H1 (cell line): ENCODE data around the gene MYL3. TPM values are rescaled to one million over a fixed set of nuclear protein-coding genes. Genes with fewer than 3 reads are reported as not detected.

ENCODE experiments used
- CTCF ChIA-PET: fragments of 300-600 bp; sonication (Branson Sonifier 250); formaldehyde crosslinking; loops from one replicate; lab custom pipeline; 2021; ENCODE audit not compliant: partially characterized antibody; lab: Charles Lee
- POLR2A ChIA-PET: fragments of 300-600 bp; sonication (Branson Sonifier 250); formaldehyde crosslinking; loops from one replicate; lab custom pipeline; 2021; ENCODE audit warnings: inconsistent platforms; ENCODE audit not compliant: partially characterized antibody; lab: Charles Lee
- DNase-seq, 2 experiments: peaks; one replicate each; pipeline versions ENCODE4 v3.0.0 to v3.0.0-alpha.2; 2010 to 2022; ENCODE audit warnings: low spot score in 2 of 2, low read depth in 1 of 2, mixed read lengths in 1 of 2
- FAIRE-seq: peaks from 2 replicates; lab custom pipeline; 2011; peaks lifted over from hg19 to GRCh38; lab: Jason Lieb, UNC
- H2AFZ ChIP-seq: 2 replicates; pipeline ENCODE4 v1.8.1; 2012; ENCODE audit warnings: low read length, inconsistent platforms
- H2AK5ac ChIP-seq: 2 replicates; pipeline ENCODE4 v1.6.1; 2013; ENCODE audit warnings: low read depth, low read length
- H2BK120ac ChIP-seq: replicated peaks from 2 replicates; pipeline ENCODE3; 2013; ENCODE audit warnings: low read depth, low read length, inconsistent platforms
- H2BK12ac ChIP-seq: 2 replicates; pipeline ENCODE4 v1.6.1; 2013; ENCODE audit warnings: low read depth, low read length
- H2BK15ac ChIP-seq: 2 replicates; pipeline ENCODE4 v1.6.1; 2013; ENCODE audit warnings: low read length
- H2BK20ac ChIP-seq: 2 replicates; pipeline ENCODE4 v1.6.1; 2013; ENCODE audit warnings: low read length
- H2BK5ac ChIP-seq: 2 replicates; pipeline ENCODE4 v1.6.1; 2013; ENCODE audit warnings: low read depth, low read length
- H3K14ac ChIP-seq: 2 replicates; pipeline ENCODE4 v1.6.1; 2013; ENCODE audit warnings: inconsistent platforms; ENCODE audit not compliant: insufficient read length
- H3K18ac ChIP-seq: 2 replicates; pipeline ENCODE4 v1.6.1; 2013; ENCODE audit warnings: low read length; ENCODE audit errors: extremely low read depth
- H3K23ac ChIP-seq: 2 replicates; pipeline ENCODE4 v1.6.1; 2013; ENCODE audit warnings: inconsistent platforms; ENCODE audit not compliant: insufficient read length
- H3K23me2 ChIP-seq: 2 replicates; pipeline ENCODE4 v1.6.1; 2013; ENCODE audit warnings: low read depth, low read length
- H3K27ac ChIP-seq: 2 replicates; pipeline ENCODE4 v1.6.1; 2011; ENCODE audit warnings: low read depth, low read length, inconsistent platforms
- H3K27me3 ChIP-seq, 4 experiments: replicated peaks in 1 of 4; 1 replicate in 1 of 4; 2 replicates in 3 of 4; pipeline versions ENCODE4 v1.6.1 to v1.8.1; 2011 to 2013; ENCODE audit warnings: low read length in 3 of 4, mild to moderate bottlenecking in 3 of 4, inconsistent platforms in 2 of 4, mixed read lengths in 2 of 4, moderate library complexity in 1 of 4; ENCODE audit not compliant: control insufficient read depth in 3 of 4, insufficient read depth in 3 of 4; ENCODE audit errors: extremely low read depth in 1 of 4
- H3K36me3 ChIP-seq, 4 experiments: 2 replicates each; pipeline versions ENCODE4 v1.6.1 to v1.8.1; 2011 to 2013; ENCODE audit warnings: mild to moderate bottlenecking in 4 of 4, low read length in 3 of 4, moderate library complexity in 2 of 4, control low read depth in 1 of 4, inconsistent platforms in 1 of 4; ENCODE audit not compliant: insufficient read depth in 4 of 4, control insufficient read depth in 2 of 4
- H3K4ac ChIP-seq: replicated peaks from 2 replicates; pipeline ENCODE3; 2013; ENCODE audit warnings: low read length, low read depth, mixed read lengths, inconsistent platforms; ENCODE audit not compliant: insufficient read length
- H3K4me1 ChIP-seq, 4 experiments: replicated peaks in 1 of 4; 1 replicate in 1 of 4; 2 replicates in 3 of 4; pipeline versions ENCODE4 v1.6.1 to v1.8.1; 2011 to 2013; ENCODE audit warnings: low read length in 3 of 4, inconsistent platforms in 2 of 4, mixed read lengths in 1 of 4; ENCODE audit not compliant: insufficient read depth in 4 of 4, control insufficient read depth in 3 of 4
- H3K4me2 ChIP-seq, 2 experiments: 2 replicates each; pipeline versions ENCODE4 v1.6.1 to v1.8.1; 2011 to 2013; ENCODE audit warnings: low read depth in 2 of 2, low read length in 2 of 2, control low read depth in 1 of 2, inconsistent platforms in 1 of 2, mild to moderate bottlenecking in 1 of 2; ENCODE audit not compliant: insufficient read depth in 1 of 2
- H3K4me3 ChIP-seq, 4 experiments: fragments of 200-600, 300-600 bp in 1 of 4; sonication (generic), shearing (Covaris generic), sonication (Bioruptor Twin) in 1 of 4; 2 replicates each; pipeline versions ENCODE4 v1.5.1 to v1.8.1; 2011 to 2016; ENCODE audit warnings: low read length in 4 of 4, low read depth in 3 of 4, control low read depth in 2 of 4, inconsistent platforms in 2 of 4, mild to moderate bottlenecking in 2 of 4, mixed read lengths in 1 of 4, moderate library complexity in 1 of 4; ENCODE audit not compliant: insufficient read depth in 2 of 4; ENCODE audit errors: extremely low read depth in 1 of 4
- H3K56ac ChIP-seq: replicated peaks from 2 replicates; pipeline ENCODE3; 2013; ENCODE audit warnings: low read depth, mild to moderate bottlenecking, mixed read lengths, low read length, inconsistent platforms; ENCODE audit not compliant: insufficient read length
- H3K79me1 ChIP-seq: 2 replicates; pipeline ENCODE4 v1.6.1; 2013; ENCODE audit warnings: low read depth, low read length, control low read depth
- H3K79me2 ChIP-seq, 2 experiments: 2 replicates each; pipeline versions ENCODE4 v1.6.1 to v1.8.1; 2012 to 2013; ENCODE audit warnings: low read length in 2 of 2, mild to moderate bottlenecking in 2 of 2, inconsistent platforms in 1 of 2; ENCODE audit not compliant: insufficient read depth in 2 of 2, control insufficient read depth in 1 of 2
- H3K9ac ChIP-seq, 4 experiments: replicated peaks in 1 of 4; 1 replicate in 1 of 4; 2 replicates in 3 of 4; pipeline versions ENCODE4 v1.6.1 to v1.8.1; 2011 to 2013; ENCODE audit warnings: low read depth in 3 of 4, low read length in 3 of 4, control low read depth in 2 of 4, mild to moderate bottlenecking in 2 of 4, moderate library complexity in 2 of 4, inconsistent platforms in 1 of 4; ENCODE audit errors: extremely low read depth in 1 of 4
- H3K9me3 ChIP-seq, 2 experiments: 2 replicates each; pipeline versions ENCODE4 v1.6.1 to v1.8.1; 2012 to 2013; ENCODE audit warnings: mild to moderate bottlenecking in 2 of 2, moderate library complexity in 2 of 2, control low read depth in 1 of 2, inconsistent platforms in 1 of 2, low read depth in 1 of 2, low read length in 1 of 2, mixed read lengths in 1 of 2; ENCODE audit not compliant: insufficient read depth in 2 of 2
- H4K20me1 ChIP-seq, 2 experiments: replicated peaks in 1 of 2; 2 replicates each; pipeline versions ENCODE3 to v1.8.1; 2011 to 2013; ENCODE audit warnings: inconsistent platforms in 2 of 2, low read length in 2 of 2, mild to moderate bottlenecking in 1 of 2; ENCODE audit not compliant: insufficient read depth in 2 of 2, control insufficient read depth in 1 of 2
- H4K5ac ChIP-seq: 2 replicates; pipeline ENCODE4 v1.6.1; 2013; ENCODE audit warnings: low read length, low read depth, mixed read lengths, inconsistent platforms; ENCODE audit not compliant: insufficient read length
- H4K8ac ChIP-seq: 2 replicates; pipeline ENCODE4 v1.8.0; 2013; ENCODE audit warnings: mild to moderate bottlenecking, moderate library complexity, low read length, inconsistent platforms; ENCODE audit not compliant: insufficient read depth; ENCODE audit errors: extremely low read depth
- H4K91ac ChIP-seq: replicated peaks from 2 replicates; pipeline ENCODE3; 2013; ENCODE audit warnings: low read length, mixed read lengths, inconsistent platforms; ENCODE audit not compliant: insufficient read length
- CTBP2 ChIP-seq: IDR thresholded peaks from 2 replicates; pipeline ENCODE4 v1.7.0; 2011; ENCODE audit warnings: borderline replicate concordance, mild to moderate bottlenecking, moderate library complexity, mixed read lengths, low read length; ENCODE audit not compliant: insufficient read depth, insufficient read length
- EP300 ChIP-seq, 2 experiments: IDR thresholded peaks; 1 replicate in 1 of 2; 2 replicates in 1 of 2; pipeline ENCODE4 v1.6.1; 2011 to 2012; ENCODE audit warnings: low read depth in 2 of 2, low read length in 2 of 2, mild to moderate bottlenecking in 2 of 2, borderline replicate concordance in 1 of 2, inconsistent platforms in 1 of 2, moderate library complexity in 1 of 2
- HDAC6 ChIP-seq: IDR thresholded peaks from one replicate; pipeline ENCODE4 v1.7.1; 2012; ENCODE audit warnings: low read depth, mild to moderate bottlenecking, inconsistent platforms, low read length, moderate library complexity
- NRF1 ChIP-seq: IDR thresholded peaks from 2 replicates; pipeline ENCODE4 v1.6.1; 2011; ENCODE audit warnings: mild to moderate bottlenecking, low read depth, low read length, improper control_type of control experiment
- PHF8 ChIP-seq: fragments of 200-600 bp; sonication (generic); conservative IDR thresholded peaks from 2 replicates; pipeline ENCODE4 v1.7.1; 2012; ENCODE audit warnings: low read depth, mild to moderate bottlenecking, inconsistent platforms, low read length, moderate library complexity
- POU5F1 ChIP-seq: IDR thresholded peaks from 2 replicates; pipeline ENCODE4 v1.6.1; 2011; ENCODE audit warnings: low read depth, mild to moderate bottlenecking, low read length, moderate library complexity
- RFX5 ChIP-seq: IDR thresholded peaks from 2 replicates; pipeline ENCODE4 v1.6.1; 2011; ENCODE audit warnings: low read depth, low read length, improper control_type of control experiment, borderline replicate concordance
- WGBS, 2 experiments: shearing (Covaris generic) in 1 of 2; methylation state at CpG; one replicate each; pipeline versions ENCODE4 v1.1.6 to v1.1.7; 2013 to 2015; ENCODE audit warnings: low lambda C conversion rate in 2 of 2, mixed read lengths in 2 of 2, inconsistent platforms in 1 of 2, low coverage in 1 of 2, missing lambda C conversion rate in 1 of 2; ENCODE audit not compliant: insufficient replicate concordance in 2 of 2, insufficient coverage in 1 of 2, insufficient read length in 1 of 2; ENCODE audit errors: extremely low coverage in 1 of 2, missing lambda C conversion rate in 1 of 2; 5-methylcytosine and 5-hydroxymethylcytosine counted together
- polyA plus RNA-seq, 7 experiments: library from polyadenylated mRNA; depleted of rRNA in 3 of 7; stranded (reverse) in 5 of 7; unstranded in 2 of 7; fragments of >200 nt in 5 of 7; fragments of 200-250 nt in 2 of 7; gene quantifications; 1 replicate in 5 of 7; 2 replicates in 1 of 7; 4 replicates in 1 of 7; pipeline versions ENCODE4 v1.2.1 to v1.2.3, GENCODE V29; 2011 to 2013; ENCODE audit warnings: missing spikeins in 2 of 7, mixed read lengths in 2 of 7
- total RNA-seq: library from RNA; stranded (reverse); fragmentation: NEBNext Ultra II Directional; extraction: Animal tissue kit (Norgen Biotek cat#: 25700); gene quantifications from 2 replicates; pipeline ENCODE4 v1.2.1, GENCODE V29; 2021
- TF ChIP-seq, protein P1 (sequence below): IDR thresholded peaks from 2 replicates; pipeline ENCODE4 v1.6.1; 2012; ENCODE audit warnings: inconsistent platforms

Gene MYL3
- total and polyA plus RNA-seq, 2 of the 8 experiments (the other 6 are each of a cell fraction or from before 2014, with no cell fraction given), result 0.06 TPM; not detected in 1

- POLR2A ChIA-PET, result interaction anchor here (1.1 to 1.8 kb wide), 5 partner anchors 14 to 271 kb away, joined by 3 to 5 read pairs (median 4); no protein-coding TSS in a partner anchor
- no peaks in the 10 kb centered on the region for H3K79me2 ChIP-seq
- peak overlapping the region in 2 of 4 experiments; percentile 36 to 38; a peak in 3 of 7 replicates for H3K9ac ChIP-seq
- H2AK5ac ChIP-seq, result no peak overlapping the region
- CTCF ChIA-PET, result interaction anchor here (0.5 to 2.9 kb wide), 27 partner anchors 21 to 674 kb away, joined by 3 to 17 read pairs (median 5); no protein-coding TSS in a partner anchor
- no peaks in the 10 kb centered on the region for H3K36me3 ChIP-seq
- peak overlapping the region; percentile 80 for H2BK12ac ChIP-seq
- H3K56ac ChIP-seq, result peak overlapping the region; percentile 61
- H3K23me2 ChIP-seq, result peaks cover 4% of the 10 kb centered on the region; the same call in 1 of the 2 replicates
- H2BK120ac ChIP-seq, result no peak overlapping the region
- peak overlapping the region; percentile 63 to 64 for H3K4me2 ChIP-seq
- H3K4me3 ChIP-seq, result peak overlapping the region; percentile 28 to 63 (median 37)
- peaks cover 0 to 13% (median 5%) of the 10 kb centered on the region in 4 experiments; a peak in 4 of 7 replicates for H3K27me3 ChIP-seq
- peak overlapping the region; percentile 54; the same call in 1 of the 2 replicates for H2AFZ ChIP-seq
- H4K20me1 ChIP-seq, result no peaks in the 10 kb centered on the region
- WGBS, 2 experiments, result 24% methylated on average over 14 of the region's 23 CpGs; no CpG with 5 or more reads in 1 of the 2 experiments
- H2BK15ac ChIP-seq, result peak overlapping the region; percentile 95; the same call in 1 of the 2 replicates
- peak overlapping the region; percentile 78; the same call in 1 of the 2 replicates for H2BK5ac ChIP-seq
- no peak overlapping the region for H3K4ac ChIP-seq
- TF ChIP-seq RFX5 (no peak), HDAC6 (no peak), NRF1 (no peak), CTBP2 (no peak), EP300 (IDR thresholded peaks at IDR 0.05; ENCODE audit: borderline replicate concordance in 1 of 2, low read depth in 2 of 2, low read length in 2 of 2) (no peak), PHF8 (peak; percentile 53), POU5F1 (no peak)
- TF ChIP-seq, protein P1, sequence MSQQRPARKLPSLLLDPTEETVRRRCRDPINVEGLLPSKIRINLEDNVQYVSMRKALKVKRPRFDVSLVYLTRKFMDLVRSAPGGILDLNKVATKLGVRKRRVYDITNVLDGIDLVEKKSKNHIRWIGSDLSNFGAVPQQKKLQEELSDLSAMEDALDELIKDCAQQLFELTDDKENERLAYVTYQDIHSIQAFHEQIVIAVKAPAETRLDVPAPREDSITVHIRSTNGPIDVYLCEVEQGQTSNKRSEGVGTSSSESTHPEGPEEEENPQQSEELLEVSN, result 0 out of 2 replicates have a peak, but pooled peaks have one; percentile 4
- peak overlapping the region; percentile 20; the same call in 1 of the 2 replicates for H3K27ac ChIP-seq
- DNase-seq (no peak), FAIRE-seq (no peak)
- H3K23ac ChIP-seq, result no peak overlapping the region
- peaks cover 0 to 2% of the 10 kb centered on the region in 2 experiments; a peak in 1 of 4 replicates for H3K9me3 ChIP-seq
- H4K5ac ChIP-seq, result peak overlapping the region; percentile 12
- peak overlapping the region; percentile 48 for H4K91ac ChIP-seq
- H3K79me1 ChIP-seq, result no peaks in the 10 kb centered on the region
- no peak overlapping the region for H2BK20ac ChIP-seq
- no peak overlapping the region for H3K14ac ChIP-seq
- H3K18ac ChIP-seq, result peak overlapping the region; percentile 90
- peaks cover 0 to 10% (median 8%) of the 10 kb centered on the region in 4 experiments; a peak in 6 of 7 replicates for H3K4me1 ChIP-seq
- H4K8ac ChIP-seq, result peak overlapping the region; percentile 92
These were observed 17.8 kb downstream of the MYL3 start for GRCh38 chr3:46845397-46845859.
